ENCODE measurements around the gene RFX8. TPM values are rescaled to one million over a fixed set of nuclear protein-coding genes. Genes with fewer than 3 reads are reported as not detected.
A peak's percentile ranks its signal among the peaks of the same experiment; 100 is the strongest.

The RFX8 gene
- total RNA-seq, 1 donor from 2014 or later: not detected

DNA sequence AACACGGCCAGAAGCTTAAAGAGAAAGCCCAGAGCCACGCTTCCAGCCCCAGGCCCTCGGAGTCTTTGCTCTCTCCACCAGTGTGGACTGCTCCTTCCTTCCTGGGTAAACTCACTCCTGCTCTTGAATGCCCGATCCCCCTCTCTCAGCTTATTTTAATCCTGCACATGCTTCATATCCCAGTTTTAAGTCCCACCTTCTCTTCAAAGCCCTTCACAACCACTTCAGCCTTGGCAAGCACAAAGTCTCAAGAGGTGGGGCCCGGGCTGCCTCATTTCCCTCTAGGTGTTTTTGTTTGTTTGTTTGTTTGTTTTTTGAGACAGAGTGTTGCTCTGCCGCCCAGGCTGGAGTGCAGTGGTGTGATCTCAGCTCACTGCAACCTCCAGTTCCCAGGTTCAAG is 66.0 kb downstream of the RFX8 start:
- no peak for ATAC-seq

DNA sequence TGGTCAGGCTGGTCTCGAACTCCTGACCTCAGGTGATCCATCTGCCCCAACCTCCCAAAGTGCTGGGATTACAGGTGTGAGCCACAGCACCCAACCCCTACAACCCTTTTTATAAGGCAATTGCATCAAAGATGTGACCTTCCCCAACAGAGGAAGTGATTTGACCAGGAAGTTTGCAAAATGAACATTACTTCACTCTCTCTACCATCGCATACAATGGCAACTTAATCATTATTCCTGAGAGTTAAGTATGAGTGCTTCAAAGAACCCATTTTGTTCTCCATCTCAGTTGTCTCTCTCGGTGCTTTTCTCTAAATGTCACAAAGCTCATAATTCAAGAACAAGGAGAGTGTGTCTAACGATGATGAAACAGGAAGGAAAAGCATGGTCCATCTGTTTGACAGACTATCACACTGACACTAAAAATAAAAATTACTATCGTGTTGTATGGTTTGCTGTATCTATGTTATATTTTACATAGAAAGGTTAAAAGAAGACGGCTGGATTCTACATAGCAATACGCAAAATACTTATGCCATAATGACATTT is 69.5 kb downstream of the RFX8 start:
- ATAC-seq: no peak

DNA sequence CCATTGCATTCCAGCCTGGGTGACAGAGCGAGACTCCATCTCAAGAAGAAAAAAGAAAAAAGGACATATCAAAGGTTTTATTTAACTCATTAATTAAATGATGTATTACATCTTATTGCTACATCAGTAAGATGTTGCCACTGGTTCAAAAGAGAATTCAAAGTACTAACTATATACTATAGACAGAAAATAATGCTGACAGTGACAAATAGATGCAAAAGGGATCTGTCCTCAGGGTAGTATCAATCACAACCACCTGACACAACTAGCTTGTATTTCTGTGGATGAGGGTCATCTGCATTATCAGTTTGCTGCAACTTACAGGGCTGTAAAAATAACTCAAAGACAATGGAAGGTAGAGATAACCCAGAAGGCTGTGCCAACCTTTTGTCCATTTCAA is 71.2 kb downstream of the RFX8 start:
- no peak for ATAC-seq

DNA sequence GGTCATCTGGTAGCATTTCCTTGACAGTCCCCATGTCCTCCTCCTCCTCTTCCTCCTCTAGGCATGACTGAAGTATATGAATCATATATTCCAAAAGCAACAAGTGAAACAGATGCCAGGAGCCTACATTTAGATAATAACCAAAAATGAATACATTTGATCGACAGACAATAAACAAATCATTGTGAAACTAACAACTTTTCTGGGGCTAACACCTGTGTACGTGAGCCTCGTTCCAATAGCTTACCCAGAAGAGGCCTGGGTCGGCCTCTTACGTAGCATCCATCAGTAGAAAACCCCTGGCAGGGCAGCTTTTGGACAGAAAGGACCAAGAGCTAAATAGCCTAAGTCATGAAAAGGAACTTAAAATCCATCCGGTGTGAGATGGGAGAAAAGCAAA is 72.3 kb downstream of the RFX8 start:
- ATAC-seq: no peak

DNA sequence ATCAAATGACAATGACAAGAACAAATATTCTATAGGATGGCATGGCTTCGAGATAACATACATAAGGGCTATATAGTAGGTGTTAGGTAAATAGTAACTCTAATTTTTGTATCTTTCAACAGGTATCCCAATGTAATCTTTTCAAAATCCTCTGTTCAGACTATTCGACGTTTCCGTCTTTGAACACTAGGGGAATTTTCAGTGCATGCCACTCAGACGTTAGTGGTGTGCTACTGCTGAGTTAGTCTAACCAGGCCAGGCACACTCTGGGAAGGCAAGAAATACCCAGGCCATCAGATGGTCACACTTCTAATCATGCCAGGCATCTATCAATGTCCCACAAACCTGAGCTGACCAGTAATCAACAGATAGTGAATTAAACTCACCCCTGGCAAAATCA is 73.0 kb downstream of the RFX8 start:
- no peak for ATAC-seq

DNA sequence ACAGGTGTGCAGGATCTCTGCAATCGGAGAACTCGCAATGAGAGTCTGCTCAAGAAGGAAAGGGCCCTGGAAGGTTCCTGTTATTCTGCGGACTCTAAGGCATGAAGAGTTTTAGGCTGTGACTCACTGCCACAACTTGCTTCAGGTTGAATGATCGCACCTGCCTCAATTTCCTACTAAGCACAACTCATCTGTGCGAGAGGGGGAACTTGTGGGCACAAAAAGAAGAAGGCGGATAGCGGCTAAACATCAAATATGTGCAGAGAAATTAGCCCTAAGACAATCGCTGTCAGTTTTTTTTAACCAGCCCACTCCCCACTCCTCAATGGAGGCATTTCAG is 73.6 kb downstream of the RFX8 start:
- ATAC-seq: no peak

DNA sequence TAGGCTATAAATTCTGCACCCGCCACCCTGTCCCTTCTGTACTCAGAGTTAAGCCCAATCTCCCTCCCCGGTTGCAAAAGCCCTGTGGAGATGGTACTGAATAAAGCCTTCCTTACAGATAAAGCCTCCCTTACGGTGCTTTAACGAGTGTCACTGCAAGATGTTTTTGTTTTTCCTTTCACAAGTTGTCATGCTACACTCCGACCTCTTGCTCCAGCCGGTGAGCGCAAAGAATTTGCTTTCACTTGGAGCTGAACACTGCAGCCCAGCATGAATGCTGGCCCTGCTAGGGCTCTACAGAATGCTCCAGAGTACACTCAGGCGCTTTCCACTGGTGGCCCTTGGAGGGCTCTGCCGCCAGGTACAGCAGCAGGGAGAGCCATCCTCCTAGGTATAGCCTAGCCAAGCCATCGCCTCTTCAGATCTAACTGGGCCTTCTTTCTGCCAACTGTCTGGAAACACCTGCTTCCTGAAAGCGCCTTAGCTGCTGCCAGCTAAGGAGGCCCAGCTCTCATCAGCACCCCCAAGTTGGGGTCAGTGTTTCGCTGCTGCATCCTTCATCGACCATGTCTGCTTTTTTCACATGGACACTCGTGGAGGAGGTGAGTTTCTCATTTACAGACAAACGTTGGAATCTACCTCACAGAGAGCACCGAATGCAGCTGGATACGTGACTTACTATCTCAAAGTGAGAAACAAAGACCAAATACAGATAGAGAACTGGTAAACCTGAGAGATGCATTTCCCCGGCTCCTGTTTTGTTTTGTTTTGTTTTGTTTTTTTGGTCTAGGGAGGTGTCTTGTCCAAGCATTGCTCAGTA is 74.2 kb downstream of the RFX8 start:
- no peak for ATAC-seq

DNA sequence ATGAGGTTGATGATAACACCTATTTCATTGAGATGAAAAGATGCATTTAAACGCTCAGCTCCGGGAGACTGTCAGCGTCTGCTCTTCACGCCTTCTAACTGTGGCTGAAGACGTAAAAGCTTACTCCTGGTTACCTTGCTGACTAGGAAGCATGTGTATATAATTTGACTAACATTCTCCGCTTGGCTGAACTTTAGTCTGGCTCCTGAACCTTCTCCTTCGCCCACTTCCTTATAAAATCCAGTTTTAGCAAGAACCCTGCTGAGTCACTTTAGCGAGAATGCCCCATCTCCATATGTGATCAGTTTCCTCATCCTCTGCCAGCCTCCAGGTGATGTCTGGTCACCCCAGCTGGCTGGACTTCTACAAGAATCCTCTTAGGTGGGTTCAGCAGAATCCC is 74.9 kb downstream of the RFX8 start:
- ATAC-seq: peak; percentile 85

DNA sequence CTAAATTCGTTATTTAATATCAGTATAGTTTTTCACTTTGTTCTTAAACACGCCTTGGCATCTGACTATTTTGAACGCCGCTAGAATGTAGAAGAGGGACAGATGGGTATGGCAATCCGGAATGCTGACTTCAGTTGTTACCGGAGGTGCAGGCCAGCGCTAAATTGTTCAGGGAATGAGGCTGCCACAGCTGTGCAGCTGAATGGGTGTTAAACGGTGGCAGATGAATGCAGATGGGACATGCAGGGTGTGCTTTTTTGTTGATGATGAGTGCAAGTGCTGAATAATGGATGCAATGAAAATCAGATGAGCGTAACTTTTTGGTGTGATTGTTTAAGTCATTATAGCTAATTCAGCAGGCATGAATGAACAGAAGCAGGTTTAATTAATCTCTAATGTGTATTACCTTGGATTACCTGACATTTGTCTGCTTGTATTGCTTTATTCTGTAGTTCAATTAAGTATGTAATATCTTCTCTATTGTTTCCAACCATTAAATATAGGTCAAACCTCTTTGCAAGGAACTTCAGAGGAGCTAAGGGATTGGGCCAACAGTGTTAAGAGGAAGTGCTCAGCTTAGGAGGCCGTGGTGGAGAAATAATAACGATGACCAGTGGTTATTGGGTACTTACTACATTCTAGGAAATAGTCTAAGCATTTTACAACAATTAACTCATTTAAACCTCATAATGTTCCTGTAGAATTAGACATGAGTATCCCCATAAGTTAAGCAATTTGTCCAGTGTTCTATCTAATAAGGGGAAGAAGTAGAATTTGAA is 75.7 kb downstream of the RFX8 start:
- ATAC-seq: no peak

DNA sequence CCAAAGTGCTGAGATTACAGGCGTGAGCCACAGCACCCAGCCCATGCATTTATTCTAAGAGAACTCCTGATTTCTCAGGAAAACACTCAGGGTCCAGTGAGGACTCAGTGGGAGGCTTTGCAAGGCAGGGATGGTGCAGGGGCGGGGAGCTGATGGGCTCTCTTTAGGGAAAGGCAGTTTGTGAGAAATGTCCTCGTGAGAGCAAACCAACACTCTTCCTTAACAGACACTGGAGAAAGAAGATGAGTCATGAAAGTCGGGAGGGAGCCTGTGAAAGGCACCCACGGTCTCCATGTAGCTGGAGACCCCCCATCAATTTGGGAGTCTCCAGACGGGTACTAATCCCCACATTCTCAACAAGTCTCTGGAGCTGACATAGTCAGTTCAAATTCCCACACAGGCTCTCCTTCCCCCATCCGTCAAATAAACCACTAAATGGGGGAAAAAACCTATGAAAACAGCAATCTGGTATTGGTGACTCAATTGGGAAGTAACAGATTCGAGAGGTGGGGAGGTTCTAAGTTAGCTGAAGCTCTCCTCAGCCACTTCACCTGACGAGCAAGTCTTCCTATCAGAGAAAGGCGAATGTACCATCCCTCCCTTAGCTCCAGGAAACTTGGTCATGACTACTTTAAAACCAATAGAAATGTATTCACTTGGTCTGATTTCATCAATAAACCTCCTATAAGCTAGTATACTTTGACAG is 76.6 kb downstream of the RFX8 start:
- no peak for ATAC-seq

DNA sequence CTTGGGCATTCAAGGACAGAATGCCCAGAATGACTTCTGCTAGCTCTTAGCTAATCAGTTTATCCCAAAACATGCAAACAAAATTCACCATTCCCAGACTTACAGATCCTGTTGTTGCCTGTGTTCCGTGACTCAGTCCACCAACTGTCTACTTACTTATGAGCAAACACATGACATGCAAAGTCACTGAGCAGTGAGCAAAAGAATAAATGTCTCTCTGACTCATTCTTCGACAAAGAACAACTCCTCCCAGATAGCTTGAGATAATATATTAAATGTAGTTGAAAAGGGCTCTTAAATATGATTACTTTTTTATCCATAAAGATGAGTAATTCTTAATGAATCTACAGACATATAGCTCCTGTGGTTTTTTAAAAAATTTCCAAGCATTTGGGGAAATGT is 78.6 kb downstream of the RFX8 start:
- peak; percentile 84 for ATAC-seq

DNA sequence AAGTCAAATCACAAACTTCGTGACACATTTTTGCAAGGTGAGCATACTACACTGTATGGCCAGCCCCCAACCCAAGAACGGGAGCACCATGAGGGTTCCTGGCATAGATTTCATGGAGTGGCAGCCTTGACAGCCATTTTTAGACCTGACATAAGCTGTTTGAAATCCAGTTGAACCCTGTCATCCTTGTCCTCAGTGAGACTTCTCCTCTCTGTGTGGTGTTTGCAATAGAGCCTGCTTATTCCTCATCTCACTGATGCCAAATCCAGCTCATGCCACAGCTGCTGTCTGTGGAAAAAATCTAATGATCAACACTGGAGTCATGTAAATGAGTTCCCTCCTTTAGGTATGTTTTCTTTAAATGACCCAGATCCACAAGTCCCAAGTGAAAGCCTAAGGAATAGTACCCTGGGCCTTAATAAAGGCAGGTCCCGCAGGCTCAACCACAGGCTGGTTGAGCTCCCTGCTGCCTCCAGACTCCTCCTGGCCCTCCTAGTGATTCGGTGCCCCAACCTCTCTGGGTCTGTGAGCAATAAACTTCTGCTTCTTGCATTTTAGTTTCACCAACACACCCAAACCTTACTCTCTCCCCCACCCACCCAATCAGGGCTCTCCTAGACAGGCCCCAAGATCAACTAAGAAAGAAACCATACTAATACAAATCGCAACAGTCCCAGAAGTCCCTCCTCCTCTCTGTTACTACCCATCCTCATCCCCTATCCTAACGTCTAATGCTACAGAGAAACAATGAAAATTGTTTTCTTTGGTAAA is 79.2 kb downstream of the RFX8 start:
- peak; percentile 34 for ATAC-seq

DNA sequence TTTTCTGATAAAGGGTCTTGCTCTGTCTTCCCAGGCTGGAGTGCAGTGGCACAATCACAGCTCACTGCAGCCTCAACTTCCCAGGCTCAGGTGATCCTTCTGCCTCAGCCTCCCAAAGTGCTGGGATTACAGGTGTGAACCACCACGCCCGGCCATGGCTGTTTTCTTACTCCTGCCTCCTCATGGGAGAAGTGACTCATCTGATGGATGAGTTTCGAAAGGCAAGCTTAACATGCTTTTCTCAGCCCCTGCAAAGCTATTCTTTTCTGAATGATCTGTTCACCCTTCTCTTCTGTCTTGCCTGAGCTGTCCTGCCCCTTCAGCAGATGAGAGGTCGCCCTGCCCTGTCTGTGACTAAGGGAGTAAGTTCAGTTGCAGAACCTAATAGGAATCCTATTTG is 86.7 kb downstream of the RFX8 start:
- peak; percentile 84 for ATAC-seq

DNA sequence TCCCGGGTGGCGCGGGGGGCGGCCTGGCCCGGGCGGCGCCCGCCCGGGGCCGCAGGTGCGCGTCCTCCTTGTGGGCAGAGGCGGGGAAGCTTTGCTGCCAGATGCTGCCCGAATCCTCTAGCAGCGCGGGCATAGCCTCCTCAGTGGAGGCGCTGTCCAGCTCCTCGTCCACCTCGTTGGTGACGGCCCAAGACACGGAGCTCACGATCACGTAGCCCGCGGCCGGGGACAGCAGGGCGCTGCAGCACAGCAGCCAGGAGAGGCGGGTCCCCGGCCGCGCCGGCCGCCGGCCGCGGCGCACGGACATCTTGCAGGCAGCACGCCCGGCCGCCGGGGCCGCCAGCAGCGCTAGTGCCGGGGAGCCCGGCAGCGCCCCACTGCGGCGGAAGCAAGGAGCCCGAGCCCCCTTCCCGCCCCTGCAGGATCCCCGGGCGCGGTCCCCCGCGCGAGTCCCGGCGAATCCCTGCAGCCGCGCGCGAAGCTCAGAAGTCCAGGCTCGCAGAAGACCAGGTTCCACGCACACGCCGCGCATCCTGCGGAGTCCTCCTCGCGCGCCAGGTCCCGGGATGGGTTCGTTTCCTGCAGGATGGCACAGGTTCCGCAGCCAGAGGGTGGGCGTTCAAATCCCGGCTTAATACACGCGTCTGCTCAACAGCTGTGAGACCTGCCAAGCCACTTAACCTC is 87.6 kb downstream of the RFX8 start, which contains the start of gene CREG2:
TSS of gene CREG2 (minus strand) at position 353 of the 684 bp plus-strand sequence. CDS start at position 307, 46 bp downstream.
- peak; percentile 71 for ATAC-seq

DNA sequence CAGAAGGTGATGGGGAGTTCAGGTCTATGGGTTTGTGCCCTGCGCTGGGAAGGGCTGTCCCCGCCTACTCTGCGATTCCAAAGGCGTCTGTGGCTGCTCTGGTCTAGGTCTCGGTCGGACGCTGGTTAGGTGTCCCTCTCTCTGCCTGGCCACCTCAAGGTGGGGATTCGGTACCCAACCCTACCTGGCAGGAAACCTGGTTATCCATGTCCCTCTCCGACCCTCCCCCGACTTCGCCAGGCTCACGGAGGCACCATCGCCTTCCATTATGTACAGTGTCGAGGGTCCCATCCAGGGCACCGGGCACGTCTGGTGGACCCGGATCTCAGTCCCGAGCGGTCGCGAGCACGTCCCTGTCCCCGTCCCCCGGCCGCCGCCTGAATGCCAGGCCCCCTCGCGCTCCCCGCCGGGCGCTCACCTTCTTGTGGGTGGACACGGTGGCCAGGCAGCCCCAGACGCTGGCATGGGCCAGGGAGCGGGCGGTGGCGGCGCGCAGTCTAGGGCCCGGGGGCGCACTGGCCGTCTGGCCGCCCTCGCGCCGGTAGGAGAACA is 88.2 kb downstream of the RFX8 start:
- ATAC-seq: peak; percentile 10

DNA sequence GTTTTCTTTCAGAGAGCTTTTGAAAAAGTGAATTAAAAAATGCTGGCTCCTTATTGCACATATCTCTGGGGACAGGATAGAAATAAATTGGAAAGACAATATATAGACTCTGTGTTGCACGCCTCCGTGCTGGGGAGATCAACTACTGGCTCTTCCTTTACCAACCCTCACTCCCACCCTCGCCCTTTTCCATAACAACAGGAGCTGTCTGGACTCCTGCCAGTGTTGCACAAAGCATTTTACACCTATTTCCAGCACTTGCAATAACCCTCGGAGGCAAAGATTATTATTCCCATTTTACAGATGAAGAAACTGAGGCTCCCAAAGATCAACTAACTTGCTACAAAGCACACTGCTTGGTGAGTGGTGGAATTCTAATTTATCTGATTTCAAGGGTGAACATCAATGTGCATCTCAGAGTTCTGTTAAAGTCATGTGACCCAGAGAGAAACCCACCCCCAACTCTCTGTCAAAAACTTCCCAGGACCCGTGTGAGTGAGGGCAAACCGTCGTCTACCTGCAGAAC is 91.8 kb downstream of the RFX8 start:
- ATAC-seq: no peak

DNA sequence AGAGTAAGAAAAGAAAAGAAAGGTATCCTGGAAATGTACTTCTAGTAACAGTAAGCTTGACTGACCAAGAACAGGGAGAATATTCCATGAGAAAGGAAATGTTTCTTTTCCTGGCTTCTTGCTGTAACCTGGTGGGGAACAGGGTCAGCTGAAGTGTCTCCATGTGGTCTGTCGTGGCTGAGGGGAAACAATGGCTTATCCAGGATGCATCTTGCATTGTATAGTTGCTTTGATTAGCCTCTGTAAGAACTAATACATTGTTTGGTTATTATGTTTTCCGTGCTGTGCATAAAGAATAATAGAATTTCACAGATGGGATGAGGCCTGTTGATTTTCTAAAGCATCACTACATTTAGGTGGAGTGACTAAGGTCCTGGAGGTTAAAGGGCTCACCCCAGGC is 92.5 kb downstream of the RFX8 start:
- no peak for ATAC-seq

DNA sequence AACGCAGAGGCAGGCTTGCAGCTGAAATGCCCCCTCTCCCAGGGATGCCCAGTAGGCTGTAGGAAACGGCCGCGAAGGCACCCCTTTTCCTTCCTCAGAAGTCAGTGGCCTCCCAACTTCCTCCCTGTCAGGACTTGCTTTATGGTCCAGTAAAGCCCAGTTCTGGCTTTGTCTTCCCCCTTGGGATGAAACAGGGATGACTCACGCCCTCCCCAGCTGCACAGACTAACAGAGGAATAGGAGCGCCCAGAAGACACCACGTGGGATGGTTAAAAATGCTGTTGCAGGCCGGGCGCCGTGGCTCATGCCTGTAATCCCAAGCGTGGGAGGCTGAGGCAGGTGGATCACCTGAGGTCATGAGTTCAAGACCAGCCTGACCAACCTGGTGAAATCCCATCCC is 94.5 kb downstream of the RFX8 start:
- peak; percentile 98 for ATAC-seq

DNA sequence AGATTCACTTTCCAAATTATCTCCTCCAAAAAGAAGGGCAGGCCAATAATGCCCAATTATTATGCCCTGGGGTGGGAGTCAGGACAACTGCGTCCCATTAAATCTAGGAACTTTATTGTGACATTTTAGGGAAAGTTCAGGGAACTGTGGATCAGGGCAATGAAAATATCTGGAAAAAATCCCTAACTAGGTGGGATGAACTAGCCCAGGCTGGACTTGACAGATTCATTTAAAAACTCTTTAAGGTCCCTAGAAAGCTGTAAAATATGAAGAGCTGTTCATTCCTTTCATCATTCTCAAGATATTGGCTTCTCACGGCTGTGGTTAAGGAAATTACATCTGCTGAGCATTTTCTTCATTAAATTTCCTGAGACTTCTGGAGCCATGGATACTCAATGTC is 95.8 kb downstream of the RFX8 start:
- no peak for ATAC-seq

DNA sequence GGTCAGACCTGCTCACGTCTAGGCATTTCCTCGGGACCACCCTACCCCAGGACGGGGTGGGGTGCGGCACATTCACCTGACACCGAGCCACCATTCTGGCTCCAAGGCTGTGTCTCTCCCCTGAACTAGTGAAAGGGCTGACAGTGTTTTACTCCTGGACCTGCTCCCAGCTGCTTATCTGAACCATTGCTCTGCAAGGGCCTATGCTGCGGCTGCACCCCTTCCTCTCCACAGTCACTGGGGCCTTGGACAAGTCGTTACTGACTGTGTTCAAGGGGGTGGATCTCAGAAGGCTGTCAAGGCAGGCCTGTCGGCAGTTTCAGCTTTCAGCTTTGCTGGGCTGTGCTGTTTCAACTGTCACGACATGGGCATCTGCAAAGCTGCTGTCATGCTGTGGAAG is 99.3 kb downstream of the RFX8 start:
- no peak for ATAC-seq
